ENCODE results near the gene GUK1. TPM values are rescaled to one million over a fixed set of nuclear protein-coding genes. Genes with fewer than 3 reads are reported as not detected.
"Not testable (repeated sequence)": the region's sequence is repeated elsewhere in the genome, so short reads cannot be mapped to it uniquely, and the experiment has no call there.

Gene GUK1
- total RNA-seq, 1 donor from 2014 or later, result 127 TPM

GRCh38 chr1:228104526-228105269, 35.4 kb upstream of the GUK1 start:
- DNase-seq (ENCODE audit: low read depth), result no peak

GRCh38 chr1:228105270-228105995, 34.6 kb upstream of the GUK1 start:
- no peak for DNase-seq (ENCODE audit: low read depth)

GRCh38 chr1:228105996-228106799, 33.9 kb upstream of the GUK1 start:
- DNase-seq (ENCODE audit: low read depth), result no peak

GRCh38 chr1:228106800-228107054, 33.4 kb upstream of the GUK1 start:
- no peak for DNase-seq (ENCODE audit: low read depth)

- no peak for DNase-seq (ENCODE audit: low read depth)
Measured at GRCh38 chr1:228107636-228108035, 32.4 kb upstream of the GUK1 start.

- no peak for DNase-seq (ENCODE audit: low read depth)
Measured at GRCh38 chr1:228108055-228108690, 31.9 kb upstream of the GUK1 start.

- DNase-seq (ENCODE audit: low read depth), result no peak
Measured at GRCh38 chr1:228108742-228109072, 31.4 kb upstream of the GUK1 start.

GRCh38 chr1:228109073-228109961, 30.8 kb upstream of the GUK1 start, which contains the start of gene MRPL55:
TSS of gene MRPL55 (minus strand) at chr1:228109299. CDS start at chr1:228108260, 1,039 bp downstream.
- peak; percentile 87 for DNase-seq (ENCODE audit: low read depth)

- peak; percentile 66 for DNase-seq (ENCODE audit: low read depth)
Measured at GRCh38 chr1:228109962-228110488, 30.1 kb upstream of the GUK1 start.

GRCh38 chr1:228110556-228110955, 29.5 kb upstream of the GUK1 start:
- no peak for DNase-seq (ENCODE audit: low read depth)

GRCh38 chr1:228111315-228111714, 28.8 kb upstream of the GUK1 start:
- DNase-seq (ENCODE audit: low read depth), result not testable (repeated sequence)

GRCh38 chr1:228112167-228112566, 27.9 kb upstream of the GUK1 start:
- no peak for DNase-seq (ENCODE audit: low read depth)

- no peak for DNase-seq (ENCODE audit: low read depth)
Measured at GRCh38 chr1:228112617-228113016, 27.5 kb upstream of the GUK1 start.

- DNase-seq (ENCODE audit: low read depth), result no peak
Measured at GRCh38 chr1:228114827-228115226, 25.3 kb upstream of the GUK1 start.

- no peak for DNase-seq (ENCODE audit: low read depth)
Measured at GRCh38 chr1:228117335-228117734, 22.7 kb upstream of the GUK1 start.

GRCh38 chr1:228118040-228118439, 22.0 kb upstream of the GUK1 start:
- no peak for DNase-seq (ENCODE audit: low read depth)

GRCh38 chr1:228120351-228120750, 19.7 kb upstream of the GUK1 start:
- DNase-seq (ENCODE audit: low read depth), result no peak

- no peak for DNase-seq (ENCODE audit: low read depth)
Measured at GRCh38 chr1:228120857-228121489, 19.1 kb upstream of the GUK1 start.

GRCh38 chr1:228122921-228123441, 17.1 kb upstream of the GUK1 start:
- no peak for DNase-seq (ENCODE audit: low read depth)

GRCh38 chr1:228123505-228123904, 16.6 kb upstream of the GUK1 start:
- no peak for DNase-seq (ENCODE audit: low read depth)

All from renal cortical epithelial cell (primary cell).